Inflammatory macrophage treated with lipopolysaccharide for 4 hours (primary cell): ENCODE results near the gene PKLR.
"Not testable (repeated sequence)": the region's sequence is repeated elsewhere in the genome, so short reads cannot be mapped to it uniquely, and the experiment has no call there.

Experiments
- DNase-seq: peaks from one replicate; pipeline ENCODE4 v3.0.0-alpha.2; 2020

Gene PKLR

GRCh38 chr1:155301342-155301841 is at the start of gene PKLR:
Gene PKLR (minus strand): TSS chr1:155301438. CDS start chr1:155301395, 43 bp downstream.
- no peak for DNase-seq

GRCh38 chr1:155342842-155343241 is 41.6 kb upstream of the PKLR start:
- DNase-seq = no peak

GRCh38 chr1:155339515-155340097 is 38.4 kb upstream of the PKLR start:
- DNase-seq = no peak

DNA sequence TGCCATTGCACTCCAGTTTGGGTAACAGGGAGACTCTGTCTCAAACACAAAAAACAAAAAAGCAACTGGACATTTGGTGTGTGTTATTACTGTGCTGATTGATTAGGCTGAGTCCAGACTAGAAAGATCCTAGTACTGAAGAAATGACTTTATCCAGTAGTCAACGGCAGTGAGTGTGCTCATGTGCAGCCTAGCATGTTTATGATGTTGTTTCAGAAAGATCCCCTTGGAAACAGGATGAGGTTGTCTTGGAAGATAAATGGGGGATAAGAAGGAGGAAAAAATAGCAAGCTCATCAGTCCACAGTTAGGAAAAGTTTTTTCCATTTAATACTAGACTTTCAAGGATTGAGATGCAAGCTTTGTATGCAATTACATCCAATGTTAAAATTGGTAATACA is 33.7 kb upstream of the PKLR start:
- DNase-seq = no peak

GRCh38 chr1:155329980-155330598 is 28.9 kb upstream of the PKLR start:
- DNase-seq = no peak

GRCh38 chr1:155328856-155329255 is 27.6 kb upstream of the PKLR start:
- not testable (repeated sequence) for DNase-seq

DNA sequence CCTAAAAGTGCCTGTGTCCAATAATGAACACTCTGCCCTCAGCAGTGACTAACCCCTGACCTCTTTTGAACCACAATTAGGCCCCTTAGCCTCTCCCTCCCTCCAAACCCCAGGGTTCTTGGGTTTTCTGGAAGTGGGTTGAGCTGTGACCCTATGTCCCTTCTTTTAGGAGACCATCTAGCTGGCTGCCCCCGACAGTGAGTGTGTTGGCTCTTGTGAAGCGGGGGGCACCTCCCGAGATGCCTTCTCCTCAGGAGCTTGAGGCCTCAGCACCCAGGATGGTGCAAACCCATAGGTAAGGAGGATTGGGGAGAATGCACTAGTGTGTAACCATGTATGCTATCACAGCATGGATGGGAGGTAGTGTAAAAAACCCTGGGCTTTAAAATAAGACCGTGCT is 26.7 kb upstream of the PKLR start:
- no peak for DNase-seq

GRCh38 chr1:155326631-155327037 is 25.4 kb upstream of the PKLR start:
- no peak for DNase-seq

DNA sequence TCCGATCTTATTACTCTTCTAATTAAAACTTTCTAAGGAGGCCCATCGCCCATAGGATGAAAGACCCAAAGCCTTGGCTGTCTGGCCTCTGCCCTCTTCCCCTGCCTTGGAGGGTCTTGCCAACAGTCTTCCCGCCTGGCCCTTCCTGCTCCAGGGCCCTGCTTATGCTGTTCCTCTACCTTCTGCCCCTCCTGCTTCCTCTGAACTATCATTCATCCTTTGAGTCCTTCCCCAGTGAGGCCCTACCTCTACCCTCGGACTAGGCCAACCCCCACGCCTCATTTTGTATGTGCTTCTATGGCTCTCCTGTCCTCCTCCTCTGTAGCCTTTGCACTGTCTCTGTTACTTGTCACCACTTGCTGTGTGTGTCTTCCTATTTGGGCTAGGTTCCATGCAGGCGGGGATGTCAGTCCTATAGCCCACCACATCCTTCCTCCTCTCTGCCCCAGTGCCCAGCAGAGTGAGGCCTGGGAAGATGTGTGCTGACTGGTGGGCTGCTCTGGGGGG is 24.8 kb upstream of the PKLR start:
- no peak for DNase-seq

DNA sequence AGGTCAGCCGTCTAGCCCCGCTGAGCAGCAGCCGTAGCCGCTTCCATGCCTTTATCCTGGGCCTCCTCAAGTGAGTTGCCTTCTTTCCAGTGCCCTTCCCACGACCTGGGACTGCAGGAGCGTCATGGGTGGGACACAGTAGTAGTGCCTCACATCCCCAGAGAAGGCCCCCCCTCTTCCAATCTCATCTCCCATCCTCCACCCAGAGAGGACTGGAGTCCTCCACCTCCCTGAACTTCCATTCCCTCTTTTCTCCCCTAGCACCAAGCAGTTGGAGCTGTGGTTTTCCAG is 24.3 kb upstream of the PKLR start:
- DNase-seq = no peak

DNA sequence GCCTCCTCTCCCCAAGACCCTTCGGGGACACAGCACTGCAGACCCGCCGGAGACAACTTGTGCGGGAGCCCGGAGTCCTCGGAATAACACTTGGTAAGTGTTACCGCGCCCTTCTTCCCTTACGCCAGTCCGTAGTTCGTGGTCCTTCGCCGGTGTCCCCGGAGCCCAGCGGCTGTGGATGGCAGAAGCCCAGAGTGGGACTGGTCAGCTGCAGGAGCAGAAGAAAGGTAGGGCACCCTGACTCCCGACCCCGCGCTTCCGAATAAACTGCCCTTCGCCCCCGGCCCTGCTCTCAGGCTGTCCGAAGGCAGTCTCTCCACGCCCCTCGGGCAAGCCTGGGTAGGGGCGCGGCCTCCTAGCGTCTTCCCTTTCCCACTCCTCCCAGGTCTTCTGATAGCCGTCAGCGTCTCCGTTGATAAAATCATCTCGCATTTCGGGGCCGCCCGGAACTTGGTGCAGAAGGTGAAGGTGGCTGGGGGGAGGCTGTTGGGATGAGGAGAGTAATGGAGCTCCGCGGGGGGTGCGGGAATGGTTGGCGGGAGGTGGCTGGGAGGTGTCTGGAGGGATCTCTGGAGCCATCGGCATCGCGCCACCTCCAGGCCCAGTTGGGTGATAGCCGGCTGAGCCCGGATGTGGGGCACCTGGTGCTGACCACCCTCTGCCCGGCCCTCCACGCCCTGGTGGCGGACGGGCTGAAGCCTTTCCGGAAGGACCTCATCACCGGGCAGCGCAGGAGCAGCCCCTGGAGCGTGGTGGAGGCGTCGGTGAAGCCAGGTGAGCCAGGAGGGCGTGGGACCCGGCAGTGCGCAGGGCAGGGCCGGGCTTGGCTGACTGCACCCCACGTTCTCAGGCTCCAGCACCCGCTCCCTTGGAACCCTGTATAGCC is 23.7 kb upstream of the PKLR start:
- DNase-seq = peak; percentile 40

DNA sequence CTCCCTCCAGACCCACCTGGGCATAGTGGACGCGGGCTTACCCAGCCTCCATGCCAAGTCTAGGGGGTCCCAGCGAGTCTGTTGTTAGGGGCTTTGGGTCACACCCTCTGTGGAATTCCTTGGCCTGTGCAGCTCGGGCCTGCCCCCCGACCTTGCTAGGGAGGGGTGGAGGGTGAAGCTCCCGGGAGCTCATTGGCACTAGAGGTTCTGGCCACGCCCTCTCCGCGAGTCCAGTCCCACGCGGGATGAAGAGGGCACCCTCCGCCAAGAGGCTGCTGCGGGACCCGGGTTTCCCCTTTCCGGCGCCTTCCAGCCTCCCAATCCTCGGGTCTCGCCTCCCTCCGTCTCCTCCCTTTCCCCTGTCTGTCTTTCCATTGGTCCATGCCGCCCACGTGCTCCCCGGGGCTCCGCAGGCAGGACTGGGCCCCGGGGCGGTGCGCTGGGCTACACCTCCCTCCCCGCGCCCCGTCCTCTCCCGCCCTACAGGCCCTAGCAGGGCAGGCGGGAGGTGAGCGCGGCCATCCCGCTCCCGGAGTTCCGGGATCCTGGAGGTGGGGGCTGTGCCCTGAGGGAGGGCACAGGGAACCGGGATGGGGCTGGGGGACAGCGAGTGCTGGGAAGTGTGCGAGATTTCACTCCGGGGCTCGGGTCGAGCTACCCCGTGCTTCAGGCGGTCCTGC is 22.9 kb upstream of the PKLR start:
- peak; percentile 99 for DNase-seq

- peak; percentile 91 for DNase-seq
Observed at GRCh38 chr1:155323729-155324036, 22.4 kb upstream of the PKLR start.

DNA sequence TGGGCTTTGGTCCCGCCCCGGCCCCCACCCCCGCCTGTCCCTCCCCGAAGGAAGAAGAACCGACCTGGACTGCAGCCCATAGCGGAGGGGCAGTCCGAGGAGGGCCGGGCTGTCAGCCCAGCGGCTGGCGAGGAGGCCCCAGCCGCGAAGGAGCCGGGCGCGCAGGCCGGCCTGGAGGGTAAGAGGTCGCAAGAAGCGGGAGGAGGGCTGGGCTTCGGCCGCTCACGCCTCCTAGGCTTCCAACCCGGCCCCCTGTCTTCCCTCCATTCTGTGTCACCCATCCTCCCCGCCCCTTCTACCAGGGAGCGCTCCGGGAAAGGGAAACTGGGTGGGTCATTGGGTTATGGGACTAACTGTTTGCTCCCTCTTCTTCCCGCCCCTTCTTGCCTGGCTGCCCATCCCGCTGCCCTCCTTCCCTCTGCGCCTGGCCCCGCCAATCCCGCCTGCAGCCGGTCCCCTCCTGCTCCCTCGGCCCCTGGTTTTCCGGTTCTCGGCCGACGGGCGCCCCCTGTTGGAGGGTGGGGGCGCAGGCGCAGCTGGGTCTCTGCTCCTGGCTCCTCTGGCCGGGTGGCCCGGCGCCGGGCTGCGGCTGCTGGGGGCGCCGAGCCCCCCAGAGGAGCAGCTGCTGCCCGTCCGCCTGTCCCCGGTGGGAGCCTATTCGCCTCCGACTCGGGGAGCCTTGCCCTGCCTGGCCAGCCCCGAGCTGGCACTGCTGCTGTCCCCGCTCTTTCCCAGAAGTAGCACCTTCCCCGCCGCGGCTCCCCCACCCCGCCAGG is 21.9 kb upstream of the PKLR start:
- peak; percentile 90 for DNase-seq

DNA sequence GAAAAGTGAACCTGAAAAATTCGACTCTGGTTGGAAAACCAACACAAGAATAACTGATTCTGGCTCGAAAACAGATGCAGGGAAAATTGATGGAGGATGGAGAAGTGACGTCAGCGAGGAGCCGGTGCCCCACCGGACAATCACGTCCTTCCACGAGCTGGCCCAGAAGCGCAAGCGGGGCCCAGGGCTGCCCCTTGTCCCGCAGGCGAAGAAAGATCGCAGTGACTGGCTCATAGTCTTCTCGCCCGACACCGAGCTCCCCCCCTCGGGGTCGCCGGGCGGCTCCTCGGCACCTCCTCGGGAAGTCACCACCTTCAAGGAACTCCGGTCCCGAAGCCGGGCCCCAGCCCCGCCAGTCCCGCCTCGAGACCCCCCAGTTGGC is 21.3 kb upstream of the PKLR start:
- peak; percentile 35 for DNase-seq

GRCh38 chr1:155321639-155322503 is 20.6 kb upstream of the PKLR start:
- DNase-seq = no peak

DNA sequence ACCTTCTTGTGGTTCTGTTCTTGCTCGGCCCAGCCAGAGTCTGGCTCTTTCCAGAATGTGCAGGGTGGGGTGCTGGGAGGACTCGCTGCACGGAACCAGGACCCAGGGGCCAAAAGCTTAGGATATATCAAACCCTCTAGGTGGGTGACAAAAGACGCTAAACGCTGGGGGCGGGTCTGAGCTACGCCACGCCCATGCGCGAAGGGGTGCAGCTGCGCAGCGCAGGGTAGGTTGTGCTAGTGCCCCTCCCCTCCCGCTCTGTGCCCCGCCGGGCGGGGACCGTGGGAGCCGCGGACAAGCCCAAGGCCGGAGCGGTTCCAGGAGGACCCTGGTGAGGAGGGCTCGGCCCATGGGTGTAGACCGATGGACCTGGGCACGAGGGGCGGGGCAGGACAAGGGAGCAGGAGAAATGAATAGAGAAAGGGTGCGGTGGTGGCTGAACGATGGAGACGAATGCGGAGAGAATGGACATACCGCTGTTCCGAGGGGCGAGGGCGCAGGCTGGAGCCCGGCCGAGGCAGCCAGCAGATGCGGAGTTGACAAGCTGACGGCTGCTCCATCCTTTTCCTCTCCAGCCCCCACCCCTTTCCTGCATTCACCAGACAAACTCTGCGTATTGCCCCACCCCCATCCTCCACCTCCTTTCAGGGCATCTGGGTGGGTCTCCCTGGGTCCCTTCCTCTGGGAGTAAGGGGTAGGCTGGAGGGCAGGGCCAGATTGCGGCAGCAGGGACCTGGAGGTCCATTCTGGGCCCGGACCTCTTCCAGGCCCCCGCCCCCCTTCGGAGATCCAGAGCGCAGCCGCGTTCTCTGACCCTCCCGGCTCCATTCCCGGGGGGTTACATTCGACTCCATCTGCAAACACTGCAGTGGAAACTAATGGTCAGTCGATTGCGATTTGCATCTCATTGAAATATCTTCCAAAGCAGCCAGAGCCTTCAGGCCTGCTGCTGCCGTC is 19.7 kb upstream of the PKLR start, which contains the start of gene RUSC1:
Gene RUSC1, plus strand, starts transcription at position 234 of the 957 bp plus-strand sequence. CDS start 880 bp downstream, outside the sequence.
- peak; percentile 58 for DNase-seq

DNA sequence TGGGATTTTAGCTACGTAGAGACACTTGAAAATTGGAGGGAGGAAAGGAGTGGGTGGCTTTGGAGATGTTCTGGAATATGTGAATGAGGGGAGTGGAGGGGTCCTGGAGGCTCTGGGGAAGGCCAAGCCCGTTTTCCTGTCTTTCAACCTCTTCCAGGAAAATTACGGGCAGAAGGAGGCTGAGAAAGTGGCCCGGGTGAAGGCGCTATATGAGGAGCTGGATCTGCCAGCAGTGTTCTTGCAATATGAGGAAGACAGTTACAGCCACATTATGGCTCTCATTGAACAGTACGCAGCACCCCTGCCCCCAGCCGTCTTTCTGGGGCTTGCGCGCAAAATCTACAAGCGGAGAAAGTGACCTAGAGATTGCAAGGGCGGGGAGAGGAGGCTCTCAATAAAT is 19.0 kb upstream of the PKLR start:
- no peak for DNase-seq

GRCh38 chr1:155319536-155319935 is 18.3 kb upstream of the PKLR start:
- no peak for DNase-seq

DNA sequence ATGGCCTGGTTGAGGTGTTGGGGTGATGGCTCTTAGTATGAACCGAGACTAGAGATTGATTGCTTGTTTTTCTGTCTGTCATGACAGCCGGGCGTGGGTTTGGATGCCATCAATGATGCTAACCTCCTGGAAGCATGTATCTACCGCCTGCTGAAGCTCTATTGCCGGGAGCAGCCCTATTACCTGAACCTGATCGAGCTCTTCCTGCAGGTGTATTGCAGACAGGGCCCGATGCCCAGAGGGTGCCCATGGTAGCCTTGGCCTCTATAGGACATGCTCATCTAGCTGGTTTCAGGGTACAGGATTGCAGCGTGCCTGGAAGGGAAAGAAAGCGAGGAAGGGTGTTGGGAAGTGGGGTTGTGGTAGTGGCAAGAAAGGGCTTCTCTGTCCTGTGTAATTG is 16.8 kb upstream of the PKLR start:
- DNase-seq = no peak
